ENCODE measurements around the gene NUP93.

GRCh38 chr16:56866955-56867830, 137.3 kb downstream of the NUP93 start:
- TF ChIP-seq SUZ12 (IDR thresholded peaks at IDR 0.05; ENCODE audit: extremely low read depth, insufficient read depth, insufficient read length) (no peak), YY1 (IDR thresholded peaks at IDR 0.05; ENCODE audit: insufficient read depth, insufficient read length) (no peak)
